Measurements from ENCODE around the gene PCID2.

- TF ChIP-seq, protein P1, sequence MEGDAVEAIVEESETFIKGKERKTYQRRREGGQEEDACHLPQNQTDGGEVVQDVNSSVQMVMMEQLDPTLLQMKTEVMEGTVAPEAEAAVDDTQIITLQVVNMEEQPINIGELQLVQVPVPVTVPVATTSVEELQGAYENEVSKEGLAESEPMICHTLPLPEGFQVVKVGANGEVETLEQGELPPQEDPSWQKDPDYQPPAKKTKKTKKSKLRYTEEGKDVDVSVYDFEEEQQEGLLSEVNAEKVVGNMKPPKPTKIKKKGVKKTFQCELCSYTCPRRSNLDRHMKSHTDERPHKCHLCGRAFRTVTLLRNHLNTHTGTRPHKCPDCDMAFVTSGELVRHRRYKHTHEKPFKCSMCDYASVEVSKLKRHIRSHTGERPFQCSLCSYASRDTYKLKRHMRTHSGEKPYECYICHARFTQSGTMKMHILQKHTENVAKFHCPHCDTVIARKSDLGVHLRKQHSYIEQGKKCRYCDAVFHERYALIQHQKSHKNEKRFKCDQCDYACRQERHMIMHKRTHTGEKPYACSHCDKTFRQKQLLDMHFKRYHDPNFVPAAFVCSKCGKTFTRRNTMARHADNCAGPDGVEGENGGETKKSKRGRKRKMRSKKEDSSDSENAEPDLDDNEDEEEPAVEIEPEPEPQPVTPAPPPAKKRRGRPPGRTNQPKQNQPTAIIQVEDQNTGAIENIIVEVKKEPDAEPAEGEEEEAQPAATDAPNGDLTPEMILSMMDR (IDR thresholded peaks at IDR 0.05; ENCODE audit: low read depth, low read length, poor library complexity, severe bottlenecking): no peak
- TF ChIP-seq EZH2phosphoT487 (IDR thresholded peaks at IDR 0.05; ENCODE audit: borderline replicate concordance, low read length): no peak
These were observed 30.9 kb upstream of the PCID2 start for GRCh38 chr13:113239357-113239756.

Measured in DOHH2 (cell line).